Measurements from ENCODE around the gene NUDT17. TPM values are rescaled to one million over a fixed set of nuclear protein-coding genes. Genes with fewer than 3 reads are reported as not detected.

Gene NUDT17
- total and polyA plus RNA-seq, 9 of the 15 experiments (the other 6 are each of a cell fraction or from before 2014, with no cell fraction given): 2.1 to 10.0 (median 6.1) TPM

GRCh38 chr1:145891587-145892485 is 46.4 kb downstream of the NUDT17 start (continued):
- TF ChIP-seq GTF2F1 (IDR thresholded peaks at IDR 0.05; ENCODE audit: low read depth, low read length): no peak
- no peak for TF ChIP-seq BDP1 (IDR thresholded peaks at IDR 0.05; ENCODE audit: insufficient read depth, insufficient read length)
- TF ChIP-seq THRAP3 (IDR thresholded peaks at IDR 0.05; ENCODE audit: borderline replicate concordance): no peak
- TF ChIP-seq CREM (IDR thresholded peaks at IDR 0.05; ENCODE audit: low read depth): no peak
- no peak for TF ChIP-seq SUPT5H (IDR thresholded peaks at IDR 0.05)
- TF ChIP-seq TEAD2 (tag; IDR thresholded peaks at IDR 0.05): no peak
- TF ChIP-seq TSC22D4 (tag; IDR thresholded peaks at IDR 0.05): no peak
- peak; percentile 61; the same call in 1 of the 2 replicates for TF ChIP-seq ETV5 (CRISPR knock-in tag; IDR thresholded peaks at IDR 0.05; ENCODE audit: low read depth)
- TF ChIP-seq FUS (optimal IDR thresholded peaks at IDR 0.05; ENCODE audit: low read depth, low read length): no peak
- TF ChIP-seq RBM14 (IDR thresholded peaks at IDR 0.05; ENCODE audit: borderline replicate concordance, insufficient read depth, low read depth, low read length): no peak
- no peak for TF ChIP-seq PYGO2 (tag; IDR thresholded peaks at IDR 0.05)
- TF ChIP-seq EP300 (IDR thresholded peaks at IDR 0.05; ENCODE audit: low read length): no peak
- no peak for TF ChIP-seq ZNF318 (IDR thresholded peaks at IDR 0.05; ENCODE audit: borderline replicate concordance in 1 of 2, low read depth in 1 of 2)
- no peak for TF ChIP-seq ZNF239 (CRISPR knock-in tag; IDR thresholded peaks at IDR 0.05)
- no peak for TF ChIP-seq ZNF324 (CRISPR knock-in tag; IDR thresholded peaks at IDR 0.05)
- no peak for TF ChIP-seq EZH2 (IDR thresholded peaks at IDR 0.05; ENCODE audit: borderline replicate concordance, low read depth, low read length)
- no peak for TF ChIP-seq NRF1 (conservative IDR thresholded peaks at IDR 0.05 in 1 of 2, IDR thresholded peaks at IDR 0.05 in 1 of 2)
